Measurements from ENCODE around the gene PSEN1. TPM values are rescaled to one million over a fixed set of nuclear protein-coding genes. Genes with fewer than 3 reads are reported as not detected.
"Not testable (repeated sequence)": the region's sequence is repeated elsewhere in the genome, so short reads cannot be mapped to it uniquely, and the experiment has no call there.

Gene PSEN1
- total and polyA plus RNA-seq, 10 donors: 15.9 to 74.7 (median 47.2) TPM

DNA sequence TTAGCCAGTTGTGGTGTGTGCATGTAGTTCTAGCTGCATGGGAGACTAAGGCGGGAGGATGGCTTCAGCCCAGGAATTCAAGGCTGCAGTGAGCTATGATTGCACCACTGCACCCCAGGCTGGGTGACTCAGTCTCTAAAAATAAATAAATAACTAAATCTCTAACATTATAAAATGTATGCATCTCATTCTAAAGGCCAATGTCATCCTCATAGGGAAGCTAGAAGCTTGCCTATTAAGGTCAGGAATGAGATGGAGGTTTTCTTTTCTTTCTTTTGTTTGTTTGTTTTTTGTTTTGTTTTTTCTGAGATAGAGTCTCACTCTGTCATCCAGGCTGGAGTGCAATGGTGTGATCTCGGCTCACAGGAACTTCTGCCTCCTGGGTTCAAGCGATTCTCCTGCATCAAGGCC lies 52.2 kb downstream of the PSEN1 start:
- Histone ChIP-seq H3K4me3 (no peak overlapping the region), H3K4me1 (no peaks in the 10 kb centered on the region), H3K36me3 (peaks cover 0 to 82% (median 54%) of the 10 kb centered on the region in 6 donors), H3K27ac (no peak overlapping the region), H3K27me3 (replicated peaks in 1 of 7) (no peaks in the 10 kb centered on the region), H3K9me3 (no peaks in the 10 kb centered on the region)
- no peak for DNase-seq
- intact Hi-C loops (cut with DNase I; ENCODE audit: low total_unique reads): no loop called here
- TF ChIP-seq POLR2AphosphoS5 (IDR thresholded peaks at IDR 0.05) (no peak), CTCF (IDR thresholded peaks at IDR 0.05 in 8 of 11, conservative IDR thresholded peaks at IDR 0.05 in 3 of 11) (no peak), POLR2A (IDR thresholded peaks at IDR 0.05) (no peak)
- 93 to 98% (median 96%) methylated on average over 3 of the region's 3 CpGs for WGBS, 5 donors

DNA sequence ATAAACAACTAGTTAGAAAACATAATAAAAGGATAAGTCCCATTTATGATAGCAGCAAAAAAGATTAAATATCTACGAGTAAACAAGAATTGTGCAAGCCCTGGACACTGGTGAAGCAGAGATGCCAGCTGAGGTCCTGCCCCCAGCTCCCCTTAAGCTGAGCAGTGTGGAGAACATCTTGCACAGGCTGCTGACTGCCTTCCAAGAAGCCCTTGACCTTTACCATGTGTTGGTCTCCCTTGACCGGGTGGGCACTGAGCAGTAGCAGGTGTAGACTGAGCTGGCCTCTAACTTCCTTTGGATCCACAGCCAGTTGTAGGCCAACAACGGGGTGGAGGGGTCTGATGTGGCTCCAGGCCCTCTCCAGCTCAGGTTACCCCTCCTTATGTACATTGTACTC lies 53.3 kb downstream of the PSEN1 start:
- no peak for DNase-seq
- intact Hi-C loops (cut with DNase I; ENCODE audit: low total_unique reads): no loop called here
- H3K36me3 ChIP-seq: peaks cover 0 to 94% (median 65%) of the 10 kb centered on the region in 6 donors
- no peaks in the 10 kb centered on the region for H3K4me1 ChIP-seq
- H3K4me3 ChIP-seq: no peak overlapping the region
- no peak for TF ChIP-seq CTCF (IDR thresholded peaks at IDR 0.05 in 8 of 11, conservative IDR thresholded peaks at IDR 0.05 in 3 of 11)
- TF ChIP-seq POLR2A (IDR thresholded peaks at IDR 0.05): no peak
- no peak for TF ChIP-seq POLR2AphosphoS5 (IDR thresholded peaks at IDR 0.05)
- H3K27me3 ChIP-seq (replicated peaks in 1 of 7): no peaks in the 10 kb centered on the region
- H3K9me3 ChIP-seq: no peaks in the 10 kb centered on the region
- H3K27ac ChIP-seq: no peak overlapping the region
- WGBS, 5 donors: 73 to 93% (median 88%) methylated on average over 3 of the region's 3 CpGs

GRCh38 chr14:73191441-73191840 lies 55.1 kb downstream of the PSEN1 start:
- Histone ChIP-seq H3K27ac (no peak overlapping the region), H3K36me3 (peaks cover 0 to 100% (median 79%) of the 10 kb centered on the region in 6 donors), H3K4me3 (no peak overlapping the region), H3K4me1 (no peaks in the 10 kb centered on the region), H3K9me3 (no peaks in the 10 kb centered on the region), H3K27me3 (replicated peaks in 1 of 7) (no peaks in the 10 kb centered on the region)
- intact Hi-C loops (cut with DNase I; ENCODE audit: low total_unique reads): no loop called here
- TF ChIP-seq POLR2A (IDR thresholded peaks at IDR 0.05): no peak
- TF ChIP-seq POLR2AphosphoS5 (IDR thresholded peaks at IDR 0.05): no peak
- TF ChIP-seq CTCF (IDR thresholded peaks at IDR 0.05 in 8 of 11, conservative IDR thresholded peaks at IDR 0.05 in 3 of 11): no peak
- 83 to 97% (median 96%) methylated on average over 2 of the region's 2 CpGs for WGBS, 5 donors
- no peak for DNase-seq

- H3K4me3 ChIP-seq; DNase-seq; H3K4me1 ChIP-seq; H3K9me3 ChIP-seq; H3K27me3 ChIP-seq (replicated peaks in 1 of 7); H3K27ac ChIP-seq; intact Hi-C loops (cut with DNase I; ENCODE audit: low total_unique reads): not testable (repeated sequence)
- WGBS, 5 donors: 95 to 97% (median 95%) methylated on average over 8 of the region's 8 CpGs
- H3K36me3 ChIP-seq: peaks cover under 1 to 99% (median 79%) of the 10 kb centered on the region in 6 donors
These were observed 58.0 kb downstream of the PSEN1 start for GRCh38 chr14:73194306-73194705.

GRCh38 chr14:73198253-73198652 lies 61.9 kb downstream of the PSEN1 start:
- no peaks in the 10 kb centered on the region for H3K9me3 ChIP-seq
- no peaks in the 10 kb centered on the region for H3K27me3 ChIP-seq (replicated peaks in 1 of 7)
- H3K4me1 ChIP-seq: no peaks in the 10 kb centered on the region
- no peak overlapping the region for H3K27ac ChIP-seq
- peaks cover 3 to 99% (median 78%) of the 10 kb centered on the region in 6 donors for H3K36me3 ChIP-seq
- WGBS, 5 donors: 81 to 100% (median 91%) methylated on average over 2 of the region's 2 CpGs
- intact Hi-C loops (cut with DNase I; ENCODE audit: low total_unique reads): no loop called here
- no peak for TF ChIP-seq POLR2A (IDR thresholded peaks at IDR 0.05)
- TF ChIP-seq POLR2AphosphoS5 (IDR thresholded peaks at IDR 0.05): no peak
- no peak for DNase-seq
- no peak overlapping the region for H3K4me3 ChIP-seq
